Hepatic stellate cell (primary cell): ENCODE data around the gene ETV6.
"Not testable (repeated sequence)": the region's sequence is repeated elsewhere in the genome, so short reads cannot be mapped to it uniquely, and the experiment has no call there.

Source experiments
- DNase-seq: peaks from one replicate; pipeline ENCODE4 v3.0.0; 2011; ENCODE audit warnings: low spot score

The ETV6 gene

GRCh38 chr12:11669348-11669747 is 19.9 kb downstream of the ETV6 start:
- no peak for DNase-seq

GRCh38 chr12:11672256-11673191 is 23.1 kb downstream of the ETV6 start:
- DNase-seq, result no peak

GRCh38 chr12:11673666-11674461 is 24.4 kb downstream of the ETV6 start:
- no peak for DNase-seq

- DNase-seq, result no peak
These were observed 25.5 kb downstream of the ETV6 start for GRCh38 chr12:11674894-11675390.

- DNase-seq, result no peak
These were observed 26.6 kb downstream of the ETV6 start for GRCh38 chr12:11676052-11676451.

GRCh38 chr12:11677093-11677492 is 27.6 kb downstream of the ETV6 start:
- no peak for DNase-seq

GRCh38 chr12:11677752-11678151 is 28.3 kb downstream of the ETV6 start:
- no peak for DNase-seq

- no peak for DNase-seq
These were observed 29.3 kb downstream of the ETV6 start for GRCh38 chr12:11678781-11679180.

- no peak for DNase-seq
These were observed 31.7 kb downstream of the ETV6 start for GRCh38 chr12:11681207-11681606.

- not testable (repeated sequence) for DNase-seq
These were observed 32.2 kb downstream of the ETV6 start for GRCh38 chr12:11681695-11682094.

- DNase-seq, result no peak
These were observed 34.9 kb downstream of the ETV6 start for GRCh38 chr12:11684393-11684792.

- no peak for DNase-seq
These were observed 35.3 kb downstream of the ETV6 start for GRCh38 chr12:11684811-11685210.

- DNase-seq, result no peak
These were observed 35.8 kb downstream of the ETV6 start for GRCh38 chr12:11685316-11685715.

- DNase-seq, result no peak
These were observed 36.2 kb downstream of the ETV6 start for GRCh38 chr12:11685716-11686115.

GRCh38 chr12:11686120-11686519 is 36.6 kb downstream of the ETV6 start:
- DNase-seq, result no peak

- no peak for DNase-seq
These were observed 38.1 kb downstream of the ETV6 start for GRCh38 chr12:11687528-11687927.

- DNase-seq, result no peak
These were observed 38.9 kb downstream of the ETV6 start for GRCh38 chr12:11688379-11688778.

- no peak for DNase-seq
These were observed 39.4 kb downstream of the ETV6 start for GRCh38 chr12:11688831-11689230.

- no peak for DNase-seq
These were observed 40.2 kb downstream of the ETV6 start for GRCh38 chr12:11689591-11690186.

- DNase-seq, result no peak
These were observed 43.6 kb downstream of the ETV6 start for GRCh38 chr12:11693067-11693466.

GRCh38 chr12:11693601-11694000 is 44.1 kb downstream of the ETV6 start:
- no peak for DNase-seq

- no peak for DNase-seq
These were observed 45.1 kb downstream of the ETV6 start for GRCh38 chr12:11694528-11694927.

- no peak for DNase-seq
These were observed 45.8 kb downstream of the ETV6 start for GRCh38 chr12:11695321-11695720.
